C4-2B (cell line): Measurements from ENCODE around the gene KRTAP5-1.

Experiments used
- H3K27ac ChIP-seq: fragments of 450-650 bp; 2 replicates; pipeline ENCODE4 v1.5.1; 2017
- CTCF ChIP-seq: fragments of 450-650 bp; conservative IDR thresholded peaks from 2 replicates; pipeline ENCODE4 v1.5.1; 2017; ENCODE audit warnings: mild to moderate bottlenecking
- ZFX ChIP-seq: fragments of 450-650 bp; IDR thresholded peaks from 2 replicates; pipeline ENCODE4 v1.6.1; 2017

Gene KRTAP5-1

GRCh38 chr11:1546536-1547466, 38.3 kb downstream of the KRTAP5-1 start:
- H3K27ac ChIP-seq, result peak overlapping the region; percentile 53
- TF ChIP-seq ZFX (no peak), CTCF (peak; percentile 93)

GRCh38 chr11:1546077-1546535, 39.0 kb downstream of the KRTAP5-1 start:
- TF ChIP-seq ZFX (no peak), CTCF (no peak)
- no peak overlapping the region for H3K27ac ChIP-seq

GRCh38 chr11:1545432-1545831, 39.7 kb downstream of the KRTAP5-1 start:
- no peak for TF ChIP-seq ZFX
- no peak for TF ChIP-seq CTCF
- H3K27ac ChIP-seq, result no peak overlapping the region

- TF ChIP-seq CTCF, result no peak
Measured at GRCh38 chr11:1544536-1544935, 40.5 kb downstream of the KRTAP5-1 start.

GRCh38 chr11:1543606-1544263, 41.3 kb downstream of the KRTAP5-1 start:
- TF ChIP-seq CTCF (no peak), ZFX (no peak)
- H3K27ac ChIP-seq, result no peak overlapping the region

More at GRCh38 chr11:1544536-1544935, 40.5 kb downstream of the KRTAP5-1 start:
- no peak overlapping the region for H3K27ac ChIP-seq

GRCh38 chr11:1542267-1542666, 42.8 kb downstream of the KRTAP5-1 start:
- TF ChIP-seq ZFX, result no peak
- TF ChIP-seq CTCF, result no peak
- no peak overlapping the region for H3K27ac ChIP-seq
